ENCODE data around the gene PYGO2.

PYGO2 gene

DNA sequence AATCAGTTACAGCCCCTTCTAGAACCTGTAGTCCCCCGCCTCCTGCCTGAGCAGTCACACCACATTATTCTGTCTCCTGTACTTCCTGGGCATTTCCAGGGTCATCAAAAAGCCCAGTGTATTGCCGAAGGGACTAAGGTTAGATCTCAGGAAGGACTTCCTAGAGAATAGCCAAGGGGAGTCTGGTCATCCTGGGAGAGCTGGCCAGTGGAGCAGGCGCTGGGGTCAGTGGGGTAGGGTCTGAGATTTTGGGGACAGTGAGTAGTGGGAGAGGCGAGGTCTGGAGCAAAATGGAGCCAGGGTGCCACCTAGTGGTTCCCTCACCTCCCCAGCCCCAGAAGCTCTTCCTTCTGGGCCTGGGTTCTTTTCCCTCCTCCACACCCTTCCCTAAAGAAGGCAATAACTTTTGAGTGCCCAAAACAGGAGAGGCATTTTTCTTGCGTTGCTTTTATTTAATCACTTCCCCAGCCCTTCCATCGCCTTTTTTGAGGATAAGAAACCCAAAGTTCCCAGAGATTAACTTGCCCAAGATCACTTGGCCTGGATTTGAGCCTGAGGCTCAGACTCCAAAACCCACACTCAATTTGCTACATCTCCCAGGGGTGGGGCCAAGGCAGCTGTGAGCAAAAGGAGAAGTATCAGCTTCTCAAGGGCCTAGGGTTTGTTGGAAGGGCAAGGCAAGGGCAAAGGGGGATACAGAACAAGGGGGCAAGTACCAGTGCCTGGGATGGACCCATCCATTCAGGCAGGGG is 17.8 kb downstream of the PYGO2 start:
- no peak for DNase-seq (ENCODE audit: low read depth)

DNA sequence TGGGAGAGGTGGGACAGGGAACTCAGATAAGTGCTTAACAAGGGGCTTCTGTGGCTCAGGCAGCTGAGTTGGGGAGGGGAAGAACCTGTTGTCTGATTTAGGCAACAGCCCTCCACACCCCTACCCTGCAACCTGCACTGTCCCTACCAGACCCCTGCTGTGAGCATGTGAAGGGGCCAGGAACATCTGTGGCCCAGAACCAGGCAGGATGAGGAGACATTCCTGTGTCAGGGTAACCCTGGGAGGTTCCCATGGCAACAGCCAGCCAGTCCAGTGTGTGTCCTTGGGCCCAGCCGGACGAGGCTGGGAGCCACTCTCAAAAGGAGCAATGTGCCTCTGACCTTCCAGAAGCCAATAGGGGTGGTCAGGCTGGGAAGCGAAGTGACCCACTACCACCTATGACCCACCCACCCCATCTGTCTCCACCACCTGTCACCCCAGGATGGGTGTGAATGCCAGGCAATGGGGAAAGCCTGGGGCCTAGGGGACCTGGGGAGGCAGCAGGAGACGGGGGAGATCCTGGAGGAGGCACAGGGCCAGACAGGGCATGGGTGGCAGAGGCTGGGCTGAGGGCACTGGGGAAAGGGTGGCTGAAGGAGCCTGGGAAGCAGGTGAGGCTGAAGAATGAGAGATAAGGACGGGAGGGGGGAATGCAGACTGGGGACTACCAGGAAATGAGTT is 20.1 kb downstream of the PYGO2 start:
- DNase-seq (ENCODE audit: low read depth) = no peak

DNA sequence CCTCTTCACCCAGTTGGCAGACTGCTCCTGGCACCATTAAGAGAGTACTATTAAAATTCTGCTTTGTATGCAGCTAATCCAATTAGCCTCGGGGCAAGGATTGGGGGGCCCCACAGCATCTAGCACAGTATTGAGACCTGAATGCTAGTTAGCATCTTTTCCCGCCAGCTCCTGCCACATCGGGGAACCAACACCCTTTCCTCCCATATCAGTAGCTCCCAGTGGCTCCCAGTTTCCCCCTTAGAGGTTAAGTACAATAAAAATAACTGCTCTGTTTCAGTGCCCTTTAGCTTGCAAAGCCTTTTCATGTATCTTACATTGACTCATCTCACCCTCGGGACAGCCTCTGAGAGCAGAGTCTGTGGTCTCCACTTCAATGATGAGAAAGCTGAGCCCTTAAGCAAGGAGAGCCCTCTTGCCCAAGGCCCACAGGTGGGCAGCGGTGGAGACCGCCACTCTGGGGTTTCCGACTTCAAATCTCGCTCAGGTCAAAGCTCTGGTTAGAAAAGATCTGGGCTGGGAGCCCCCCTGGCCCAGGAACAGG is 20.9 kb downstream of the PYGO2 start:
- DNase-seq (ENCODE audit: low read depth) = no peak

DNA sequence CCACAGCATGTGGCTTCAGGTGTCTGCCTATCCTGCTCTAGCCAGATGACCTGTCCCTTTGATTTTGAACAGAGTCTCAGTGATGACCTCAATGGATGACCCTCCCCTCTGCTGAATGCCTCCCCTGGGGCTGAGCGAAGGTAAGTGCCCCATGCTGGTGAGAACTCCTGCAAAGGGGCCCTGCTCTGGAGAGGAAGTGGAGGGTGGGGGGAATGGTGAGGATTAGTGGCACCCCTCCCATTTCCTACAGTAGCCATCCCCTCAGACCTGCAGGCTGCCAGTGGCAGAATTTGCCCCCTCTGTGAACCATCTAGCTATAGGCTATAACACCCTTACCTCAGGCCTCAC is 21.4 kb downstream of the PYGO2 start:
- no peak for DNase-seq (ENCODE audit: low read depth)

DNA sequence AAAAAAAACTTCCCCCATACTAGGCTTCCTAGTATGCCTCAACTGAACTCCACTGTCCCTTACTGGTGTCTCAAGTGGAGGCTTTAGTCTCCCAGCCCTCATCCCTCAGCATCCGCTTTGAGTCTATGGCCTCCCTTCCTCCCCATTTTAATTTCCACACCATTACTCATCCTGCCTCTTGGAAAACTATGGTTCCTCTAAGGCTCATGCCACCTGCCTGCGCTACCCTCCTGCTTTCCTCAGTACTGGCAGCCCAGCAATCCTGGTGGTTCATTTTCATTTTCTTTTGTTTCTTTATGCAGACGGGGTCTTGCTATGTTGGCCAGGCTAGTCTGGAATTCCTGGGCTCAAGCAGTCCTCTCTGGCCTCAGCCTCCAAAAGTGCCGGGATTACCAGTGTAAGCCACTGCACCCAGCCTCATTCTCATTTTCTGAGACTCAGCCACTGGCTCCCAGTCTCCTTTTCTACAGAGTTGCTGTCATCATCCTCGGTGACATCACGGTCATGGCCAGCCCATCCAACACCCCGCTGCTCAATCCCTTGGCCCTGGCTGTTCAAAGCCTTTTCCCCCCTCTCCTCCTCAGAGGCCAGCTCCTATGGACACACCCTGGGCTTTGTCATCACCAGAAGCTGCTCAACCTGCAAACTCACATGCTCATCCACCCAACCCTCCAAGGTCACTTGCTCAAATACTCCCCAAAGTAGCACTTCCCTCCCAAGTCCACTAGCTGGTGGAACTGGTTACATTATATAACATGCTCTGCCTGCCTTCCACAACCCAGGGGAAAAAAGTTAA is 22.8 kb downstream of the PYGO2 start:
- no peak for DNase-seq (ENCODE audit: low read depth)

DNA sequence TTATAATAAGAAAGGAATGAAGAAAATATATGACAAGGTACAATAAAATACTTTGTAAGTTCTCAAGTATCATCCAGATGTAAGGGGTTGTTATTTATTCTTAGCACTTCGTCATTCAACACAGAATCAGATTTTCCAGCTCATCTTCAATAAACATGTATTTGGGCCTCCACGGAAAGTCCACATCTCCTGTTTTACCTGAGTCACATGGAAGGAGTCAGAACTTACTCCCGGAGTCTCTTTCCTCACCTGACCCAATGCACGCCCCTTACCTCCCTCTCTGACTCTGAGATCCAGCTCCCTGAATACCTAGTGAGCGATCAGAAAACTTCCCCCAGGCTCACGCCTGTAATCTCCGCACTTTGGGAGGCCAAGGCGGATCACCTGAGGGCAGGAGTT is 23.6 kb downstream of the PYGO2 start:
- DNase-seq (ENCODE audit: low read depth) = no peak

DNA sequence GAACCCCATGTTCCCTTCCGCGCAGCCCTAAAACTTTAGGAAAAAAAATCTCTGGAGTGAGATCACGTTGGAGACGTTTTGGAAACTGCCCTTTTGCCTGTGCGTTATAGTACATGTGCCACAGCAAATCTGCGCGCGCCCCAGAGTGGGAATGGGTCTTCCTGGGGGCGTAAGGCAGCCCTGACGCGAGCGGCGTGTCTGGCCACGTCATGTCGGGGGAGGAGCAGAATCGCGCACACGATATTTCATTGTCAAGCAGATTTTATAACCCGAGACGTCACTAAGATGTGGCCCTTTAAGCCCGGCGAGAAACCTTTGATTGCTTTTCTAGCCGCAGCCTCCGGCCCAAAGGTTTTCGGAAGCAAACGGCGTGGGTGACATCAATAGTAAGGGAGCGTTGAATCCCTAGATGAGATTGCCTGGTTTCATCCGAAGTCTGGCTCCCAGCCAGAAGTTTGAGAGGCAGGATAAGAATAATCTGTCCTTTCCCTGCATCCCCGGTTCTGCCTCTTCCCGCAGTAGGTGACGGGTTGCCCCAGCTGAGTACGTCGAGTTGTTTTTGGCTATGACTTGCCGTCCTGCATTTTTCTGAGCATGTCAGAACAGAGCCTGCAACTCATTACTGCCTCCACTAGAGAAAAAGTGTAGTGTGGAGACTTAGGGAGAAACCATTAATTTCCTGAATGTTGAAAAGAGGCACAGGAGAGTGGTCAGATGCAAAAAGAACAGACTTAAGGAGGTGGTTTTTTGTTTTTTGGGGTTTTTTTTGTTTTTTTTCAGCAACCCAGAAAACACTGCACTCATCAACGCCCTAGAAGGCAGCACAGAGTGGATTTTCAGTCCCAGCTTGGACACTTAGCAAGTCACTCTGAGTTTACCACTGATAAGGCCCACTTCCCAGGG is 24.2 kb downstream of the PYGO2 start:
- DNase-seq (ENCODE audit: low read depth) = peak; percentile 89

DNA sequence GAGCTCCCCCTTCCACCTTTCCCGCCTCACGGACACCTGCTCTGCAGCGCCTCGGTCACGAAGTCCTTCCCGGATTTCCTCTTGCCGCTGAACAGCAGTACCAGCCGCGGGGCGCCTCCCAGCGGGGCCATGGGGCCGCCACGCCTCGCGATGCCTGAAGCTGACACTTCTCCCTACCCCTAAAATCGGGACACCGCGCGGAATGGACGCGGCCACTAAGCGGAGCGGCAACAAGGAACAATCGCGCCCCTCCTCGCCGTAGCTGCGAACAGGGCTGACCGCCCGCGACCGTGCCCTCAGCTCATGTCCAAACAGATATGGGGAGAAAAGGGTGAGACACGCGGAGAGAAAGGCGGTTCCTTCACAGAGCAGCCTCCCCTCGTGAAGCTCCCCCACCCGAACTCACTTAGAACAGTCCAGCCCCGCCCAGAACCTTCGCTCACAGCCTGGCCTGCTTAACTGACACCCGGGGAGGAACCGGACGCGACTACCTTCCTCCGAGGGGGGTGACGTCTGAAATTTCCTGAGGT is 25.0 kb downstream of the PYGO2 start, which contains the start of gene PMVK:
Gene PMVK, minus strand, starts transcription at position 165 of the 530 bp plus-strand sequence. Its CDS starts 34 bp downstream, at position 131.
- DNase-seq (ENCODE audit: low read depth) = peak; percentile 95

DNA sequence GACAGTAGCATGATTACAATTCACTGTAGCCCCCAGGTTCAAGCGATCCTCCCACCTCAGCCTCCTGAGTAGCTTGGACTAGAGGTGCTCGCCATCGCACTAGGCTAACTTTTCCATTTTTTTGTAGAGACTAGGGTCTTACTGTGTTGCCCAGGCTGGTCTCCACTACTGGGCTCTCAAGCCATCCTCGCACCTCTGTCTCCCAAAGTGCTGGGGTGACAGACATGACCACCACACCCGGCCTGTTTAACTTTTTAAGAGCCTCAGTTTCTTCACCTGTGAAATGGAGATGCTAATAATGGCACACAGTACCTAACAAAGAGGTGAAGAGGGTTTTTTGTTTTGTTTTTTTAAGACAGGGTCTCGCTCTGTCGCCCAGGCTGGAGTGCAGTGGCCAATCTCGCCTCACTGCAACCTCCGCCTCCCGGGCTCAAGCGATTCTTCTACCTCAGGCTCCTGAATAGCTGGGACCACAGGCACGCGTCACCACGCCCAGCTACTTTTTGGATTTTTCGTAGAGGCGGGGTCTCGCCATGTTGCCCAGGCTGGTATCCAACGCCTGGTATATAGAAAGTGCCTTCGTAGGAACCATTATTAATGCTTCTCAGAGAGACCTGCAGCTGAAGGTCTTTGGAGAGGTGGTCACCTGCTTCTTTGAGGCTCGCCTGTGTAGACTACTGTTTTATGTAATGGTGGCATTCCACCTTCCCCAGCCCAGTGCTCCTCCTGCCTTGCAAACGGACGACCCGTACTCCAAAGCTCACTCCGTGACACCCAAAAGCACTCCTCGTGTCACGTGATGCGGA is 25.6 kb downstream of the PYGO2 start:
- DNase-seq (ENCODE audit: low read depth) = no peak

DNA sequence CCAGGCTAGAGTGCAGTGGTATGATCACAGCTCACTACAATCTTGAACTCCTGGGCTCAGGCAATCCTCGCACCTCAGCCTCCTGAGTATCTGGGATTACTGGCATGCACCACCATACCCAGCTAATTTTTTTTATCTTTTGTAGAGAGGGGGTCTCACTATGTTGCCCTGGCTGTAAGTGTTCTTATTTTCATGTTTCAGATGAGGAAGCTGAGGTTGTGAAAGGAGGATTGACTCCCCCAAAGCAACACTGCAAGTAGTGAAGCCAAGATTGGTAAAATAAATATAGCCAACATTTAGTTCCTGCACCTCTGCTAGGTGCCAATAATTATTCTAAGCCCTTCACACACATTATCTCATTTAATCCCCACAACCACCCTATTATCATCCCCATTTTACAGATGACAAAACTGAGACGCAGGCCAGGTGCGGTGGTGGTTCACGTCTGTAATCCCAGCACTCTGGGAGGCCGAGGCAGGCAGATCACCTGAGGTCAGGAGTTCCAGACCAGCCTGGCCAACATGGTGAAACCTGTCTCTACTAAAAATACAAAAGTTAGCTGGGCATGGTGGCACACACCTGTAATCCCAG is 27.1 kb downstream of the PYGO2 start:
- no peak for DNase-seq (ENCODE audit: low read depth)

DNA sequence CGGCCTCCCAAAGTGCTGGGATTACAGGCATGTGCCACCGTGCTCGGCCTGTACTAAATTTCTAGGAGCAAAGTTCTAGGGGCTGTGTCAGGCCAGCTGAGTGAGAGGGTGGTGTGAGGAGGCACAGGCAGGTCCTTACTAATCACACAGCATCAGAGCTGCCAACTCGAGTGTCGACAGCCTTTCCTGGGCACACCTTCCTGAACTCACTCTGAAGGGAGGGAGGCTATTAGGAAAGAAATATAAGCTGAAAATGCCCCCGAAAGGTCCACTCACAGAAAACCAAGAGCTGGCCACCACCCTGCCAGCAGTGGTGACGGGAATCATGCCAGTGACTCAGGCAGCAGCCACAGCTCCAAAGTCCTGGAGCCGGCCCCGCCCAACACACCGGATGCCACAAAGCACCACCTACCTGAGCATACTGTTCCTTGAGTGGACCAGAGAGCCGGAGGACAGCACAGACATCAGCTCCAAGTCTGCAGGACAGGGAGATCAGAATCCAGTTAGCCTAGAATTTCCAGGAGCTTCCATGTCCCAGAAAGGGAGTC is 29.6 kb downstream of the PYGO2 start:
- DNase-seq (ENCODE audit: low read depth) = no peak

DNA sequence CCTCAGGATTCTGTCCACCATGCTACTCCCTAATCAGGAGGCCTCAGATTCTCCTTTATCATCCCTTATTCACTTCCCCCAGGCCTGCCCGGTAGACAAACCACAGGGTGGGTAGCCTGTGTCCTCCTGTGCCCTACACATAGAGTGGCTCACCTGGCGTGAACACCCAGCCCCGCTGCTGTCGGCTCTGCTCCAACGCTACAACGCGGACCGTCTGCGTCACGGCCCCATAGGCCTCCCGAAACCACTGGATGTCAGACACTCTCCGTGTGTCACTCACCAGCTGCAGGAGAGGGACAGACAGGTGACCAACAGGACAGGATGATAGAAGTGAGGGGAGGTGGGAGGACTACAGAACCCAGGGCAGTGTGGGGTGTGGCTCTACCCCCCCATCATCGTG is 35.4 kb downstream of the PYGO2 start:
- no peak for DNase-seq (ENCODE audit: low read depth)

DNA sequence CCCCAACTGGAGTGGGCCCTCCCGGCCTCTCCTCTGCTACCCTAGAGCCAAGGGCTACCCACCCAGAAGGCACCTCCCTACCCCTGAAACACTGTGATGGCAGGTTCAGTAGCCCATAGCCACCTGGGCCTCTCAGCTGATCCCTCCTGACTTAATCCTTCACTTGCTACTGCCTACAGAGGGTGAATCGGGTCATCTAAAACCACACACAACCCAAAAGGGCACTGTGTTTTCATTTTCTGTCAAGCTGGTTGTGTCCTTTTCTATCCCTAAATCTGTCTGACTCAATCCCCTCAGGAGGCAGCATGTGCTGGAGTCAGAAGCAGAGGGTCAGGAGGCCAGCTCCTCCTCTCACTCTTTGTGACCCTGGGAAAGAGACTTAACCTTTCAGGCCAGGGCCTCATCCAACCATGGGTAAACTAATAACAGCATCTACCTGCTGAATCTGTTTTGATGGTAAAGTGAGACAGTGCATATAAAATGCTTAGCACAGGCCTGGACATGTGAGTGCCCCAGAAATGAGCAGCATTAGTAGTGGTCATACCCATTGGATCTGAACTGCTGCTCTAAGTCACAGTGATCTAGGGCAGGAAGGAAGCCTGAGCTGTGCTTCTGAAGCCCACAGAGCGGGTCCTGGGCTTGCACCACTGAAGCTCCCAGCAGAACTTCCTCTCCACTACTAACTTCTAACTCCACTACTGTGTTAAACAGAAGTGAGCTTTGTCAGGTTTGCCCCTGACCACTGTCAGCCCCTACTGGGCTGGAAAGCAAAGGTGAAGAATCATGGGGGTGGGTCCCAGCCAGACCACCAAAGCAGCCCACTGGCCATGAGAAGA is 36.0 kb downstream of the PYGO2 start:
- DNase-seq (ENCODE audit: low read depth) = no peak

DNA sequence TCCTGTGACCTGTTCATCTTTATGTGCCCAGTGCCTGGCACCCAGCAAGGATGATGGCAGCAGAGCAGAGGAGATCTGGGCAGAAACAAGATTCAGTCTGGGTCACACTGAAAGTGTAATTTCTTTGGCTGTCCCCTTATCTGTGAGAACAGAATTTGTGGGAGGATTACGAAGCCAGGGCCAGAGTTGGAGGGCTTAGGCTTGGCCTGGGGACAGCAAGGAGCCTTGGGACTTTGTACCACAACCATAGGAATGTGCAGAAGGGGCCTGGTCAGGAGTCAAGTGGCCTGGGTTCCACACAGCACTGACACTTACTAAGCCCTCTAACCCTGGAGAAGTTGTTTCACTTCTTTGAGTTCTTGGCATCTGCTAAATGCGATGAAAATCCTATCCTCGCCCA is 37.9 kb downstream of the PYGO2 start:
- DNase-seq (ENCODE audit: low read depth) = no peak

DNA sequence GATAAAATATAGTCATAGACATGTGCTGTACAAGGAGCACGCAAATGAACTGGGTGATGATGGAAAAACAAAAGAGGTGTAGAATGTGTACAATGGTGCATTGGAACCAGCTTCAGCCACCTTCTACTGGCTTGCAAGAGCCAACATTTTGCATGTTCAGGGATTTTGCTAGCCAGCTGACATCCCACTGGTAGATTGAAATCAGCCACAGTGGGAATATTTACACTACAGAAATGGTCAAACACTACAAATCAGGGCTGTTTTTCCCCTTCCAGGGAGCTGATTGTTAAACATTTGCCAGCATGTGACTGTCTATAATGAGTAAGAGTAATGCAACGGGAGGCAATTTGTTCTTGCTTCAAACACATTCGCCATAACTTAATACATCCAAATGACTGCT is 48.3 kb downstream of the PYGO2 start:
- no peak for DNase-seq (ENCODE audit: low read depth)

DNA sequence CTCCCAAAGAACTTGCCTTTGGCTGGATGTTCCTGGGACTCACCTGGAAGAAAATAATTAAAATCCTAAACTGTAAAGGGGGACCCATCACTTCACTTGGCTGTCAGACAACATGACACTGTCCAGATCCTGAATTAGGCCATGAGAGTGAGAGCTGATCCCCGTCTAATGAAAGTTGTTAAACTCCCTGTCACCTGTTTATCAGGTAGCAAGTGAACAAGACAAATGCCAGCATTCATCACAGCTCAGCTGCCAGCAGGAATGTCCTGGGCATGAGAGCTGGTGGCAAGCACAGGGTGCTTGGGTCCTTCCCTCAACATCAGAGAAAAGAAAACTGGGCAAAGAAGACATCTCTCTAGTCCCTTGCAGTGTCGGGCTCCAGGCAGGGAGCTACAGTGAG is 48.8 kb downstream of the PYGO2 start:
- no peak for DNase-seq (ENCODE audit: low read depth)

DNA sequence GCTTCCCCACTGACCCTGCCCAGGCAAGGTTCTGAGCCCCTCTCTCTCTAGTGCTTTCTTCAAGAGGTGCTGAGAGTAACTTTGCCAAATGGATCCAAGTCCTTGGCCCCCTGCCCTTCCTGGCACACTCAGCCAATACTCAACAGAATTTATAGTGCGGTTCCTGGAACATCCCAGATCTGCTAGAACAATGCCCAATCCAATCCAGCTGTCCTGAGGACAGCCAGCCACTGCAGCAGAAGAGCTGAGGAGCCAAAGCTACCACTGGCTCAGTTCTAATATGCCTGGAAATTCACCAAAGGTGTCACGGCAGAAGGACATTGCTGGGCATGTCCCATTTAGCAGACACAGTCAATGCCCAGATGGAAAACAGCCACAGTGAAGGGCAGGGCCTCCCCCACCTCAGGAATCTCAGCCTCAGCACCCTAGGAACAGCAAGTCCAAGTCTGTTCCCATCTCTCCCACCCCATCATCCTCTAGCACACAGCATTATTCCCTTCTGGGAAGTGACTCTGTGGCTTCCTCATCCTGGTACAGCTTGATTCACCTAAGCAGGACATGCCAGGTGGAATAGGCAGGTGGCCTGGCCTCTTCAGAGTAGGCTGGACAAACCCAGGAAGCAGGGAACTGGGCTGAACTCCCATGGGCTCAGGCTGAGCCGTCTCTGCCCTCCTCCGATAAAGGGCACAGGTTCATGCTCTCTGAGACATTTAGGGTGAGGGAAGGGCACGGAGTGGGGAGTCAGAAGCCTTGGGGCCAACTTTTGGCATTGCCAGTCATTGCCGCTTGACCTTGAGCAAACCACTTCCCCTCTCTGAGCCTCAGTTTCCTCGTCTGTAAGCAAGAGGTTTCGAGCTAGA is 49.7 kb downstream of the PYGO2 start:
- no peak for DNase-seq (ENCODE audit: low read depth)

DNA sequence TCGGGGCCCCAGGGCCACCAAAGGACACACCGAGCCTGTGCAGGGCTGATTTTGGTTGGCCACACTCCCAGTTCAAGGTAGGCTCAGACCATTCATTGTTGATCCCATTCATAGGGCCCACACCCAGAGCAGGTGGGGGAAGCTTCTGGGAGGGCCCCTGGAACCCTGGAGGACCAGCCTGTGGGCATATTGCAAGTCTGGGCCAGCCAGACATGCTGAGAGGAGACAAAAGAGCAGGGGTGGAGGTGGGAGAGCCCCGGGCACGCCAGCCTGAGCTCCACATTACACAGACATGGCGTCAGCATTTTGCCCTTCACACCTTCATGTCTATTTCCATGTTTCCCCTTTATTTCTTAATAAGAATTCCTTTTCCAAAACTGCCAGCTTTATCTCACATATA is 50.7 kb downstream of the PYGO2 start:
- no peak for DNase-seq (ENCODE audit: low read depth)

Measured in T follicular helper cell (primary cell).